Measurements from ENCODE around the gene SFTPD. TPM values are rescaled to one million over a fixed set of nuclear protein-coding genes. Genes with fewer than 3 reads are reported as not detected.
"Not testable (repeated sequence)": the region's sequence is repeated elsewhere in the genome, so short reads cannot be mapped to it uniquely, and the experiment has no call there.

Gene SFTPD
- total and polyA plus RNA-seq, 10 donors, result 0.15 to 0.33 (median 0.19) TPM; not detected in 7

- no peak overlapping the region for H3K4me3 ChIP-seq
- peaks cover 0 to 15% (median 2%) of the 10 kb centered on the region in 6 donors for H3K4me1 ChIP-seq
- WGBS, 5 donors, result 75 to 97% (median 93%) methylated on average over 3 of the region's 3 CpGs
These were observed 25.8 kb downstream of the SFTPD start for GRCh38 chr10:79923145-79923544.

GRCh38 chr10:79922011-79922412, 26.9 kb downstream of the SFTPD start:
- H3K27me3 ChIP-seq (replicated peaks in 1 of 7); H3K4me3 ChIP-seq; H3K27ac ChIP-seq; H3K9me3 ChIP-seq; H3K36me3 ChIP-seq; intact Hi-C loops (cut with DNase I; ENCODE audit: low total_unique reads); DNase-seq: not testable (repeated sequence)
- H3K4me1 ChIP-seq, result peaks cover 0 to 16% (median 2%) of the 10 kb centered on the region in 6 donors
- 71 to 92% (median 79%) methylated on average over 4 to 6 of the region's 6 CpGs for WGBS, 5 donors

More at GRCh38 chr10:79923145-79923544, 25.8 kb downstream of the SFTPD start:
- Histone ChIP-seq H3K36me3 (peaks cover 0 to 5% (median 0%) of the 10 kb centered on the region in 6 donors), H3K9me3 (peaks cover 0 to 7% (median 2%) of the 10 kb centered on the region in 8 donors), H3K27me3 (replicated peaks in 1 of 7) (no peaks in the 10 kb centered on the region), H3K27ac (no peak overlapping the region)
- TF ChIP-seq POLR2A (IDR thresholded peaks at IDR 0.05) (no peak), POLR2AphosphoS5 (IDR thresholded peaks at IDR 0.05) (no peak), CTCF (IDR thresholded peaks at IDR 0.05 in 8 of 11, conservative IDR thresholded peaks at IDR 0.05 in 3 of 11) (no peak)
- no peak for DNase-seq
- intact Hi-C loops (cut with DNase I; ENCODE audit: low total_unique reads), result no loop called here

DNA sequence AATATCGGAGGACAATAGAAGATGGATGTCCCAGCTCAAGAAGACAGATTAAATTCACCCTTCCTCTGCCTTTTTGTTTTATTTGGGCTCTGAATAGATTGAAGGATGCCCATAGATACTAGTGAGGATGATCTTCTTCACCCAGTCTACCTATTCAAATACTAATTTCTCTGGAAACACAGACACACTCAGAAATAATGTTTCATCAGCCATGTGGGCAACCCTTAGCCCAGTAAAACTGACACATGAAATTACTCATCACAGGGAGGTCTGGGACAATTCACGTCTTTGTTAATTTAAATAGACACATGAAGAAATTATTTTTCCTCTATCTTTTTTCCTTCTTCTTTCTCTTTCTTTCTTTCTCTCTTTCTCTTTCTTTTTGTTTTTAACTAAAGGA, 33.1 kb downstream of the SFTPD start:
- H3K27ac ChIP-seq; H3K36me3 ChIP-seq; H3K27me3 ChIP-seq (replicated peaks in 1 of 7); DNase-seq; H3K9me3 ChIP-seq; H3K4me3 ChIP-seq; intact Hi-C loops (cut with DNase I; ENCODE audit: low total_unique reads): not testable (repeated sequence)
- WGBS, 5 donors, result 76 to 94% (median 81%) methylated on average over 2 of the region's 2 CpGs
- peaks cover 0 to 12% (median 2%) of the 10 kb centered on the region in 6 donors for H3K4me1 ChIP-seq

DNA sequence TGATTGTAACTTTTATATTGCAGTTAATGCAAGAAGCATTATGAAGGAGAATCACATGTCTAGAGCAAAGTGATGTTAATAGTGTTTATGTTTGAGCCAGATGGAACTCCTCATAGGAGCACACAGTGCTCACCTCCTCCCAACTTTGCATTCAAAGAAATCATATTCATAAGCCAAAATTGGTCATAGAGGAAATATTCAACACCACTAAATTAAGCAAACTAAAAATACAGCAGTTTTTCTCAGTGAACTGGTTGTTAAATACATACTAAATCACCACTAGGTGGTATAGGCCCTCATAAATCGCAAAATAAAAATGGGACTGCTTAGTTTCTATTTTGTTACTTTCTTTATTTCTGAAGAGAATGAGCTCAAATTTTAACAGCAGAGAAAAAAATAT, 34.4 kb downstream of the SFTPD start:
- TF ChIP-seq CTCF (IDR thresholded peaks at IDR 0.05 in 8 of 11, conservative IDR thresholded peaks at IDR 0.05 in 3 of 11), result peak in 3 of 11 experiments; percentile 13 to 21 (median 18)
- H3K27ac ChIP-seq; intact Hi-C loops (cut with DNase I; ENCODE audit: low total_unique reads); H3K9me3 ChIP-seq; H3K27me3 ChIP-seq (replicated peaks in 1 of 7); H3K36me3 ChIP-seq; DNase-seq; H3K4me3 ChIP-seq: not testable (repeated sequence)
- peaks cover 0 to 12% (median 2%) of the 10 kb centered on the region in 6 donors for H3K4me1 ChIP-seq
- 70 to 84% (median 80%) methylated on average over 1 of the region's 1 CpG for WGBS, 5 donors

- H3K27ac ChIP-seq, result no peak overlapping the region
- H3K36me3 ChIP-seq, result no peaks in the 10 kb centered on the region
- H3K27me3 ChIP-seq (replicated peaks in 1 of 7), result no peaks in the 10 kb centered on the region
- TF ChIP-seq CTCF (IDR thresholded peaks at IDR 0.05 in 8 of 11, conservative IDR thresholded peaks at IDR 0.05 in 3 of 11), result no peak
- TF ChIP-seq POLR2A (IDR thresholded peaks at IDR 0.05), result no peak
- TF ChIP-seq POLR2AphosphoS5 (IDR thresholded peaks at IDR 0.05), result no peak
- no peak for DNase-seq
- no peak overlapping the region for H3K4me3 ChIP-seq
- H3K9me3 ChIP-seq, result no peaks in the 10 kb centered on the region
- intact Hi-C loops (cut with DNase I; ENCODE audit: low total_unique reads), result no loop called here
- H3K4me1 ChIP-seq, result no peaks in the 10 kb centered on the region
- WGBS, 5 donors, result 74 to 92% (median 86%) methylated on average over 2 of the region's 2 CpGs
These were observed 38.1 kb downstream of the SFTPD start for GRCh38 chr10:79910836-79911235.

Data from spleen (tissue), 11 donors.